Activated CD4-positive, alpha-beta T cell treated with anti-CD3 and anti-CD28 coated beads, Interleukin-2, amount 50 U/mL, for 1 hour (primary cell): ENCODE measurements around the gene NR1D1.

Experiments
- DNase-seq: peaks from one replicate; pipeline ENCODE4 v3.0.0-alpha.2; 2020

The NR1D1 gene

GRCh38 chr17:40111221-40112128, 11.1 kb upstream of the NR1D1 start:
- peak; percentile 62 for DNase-seq

DNA sequence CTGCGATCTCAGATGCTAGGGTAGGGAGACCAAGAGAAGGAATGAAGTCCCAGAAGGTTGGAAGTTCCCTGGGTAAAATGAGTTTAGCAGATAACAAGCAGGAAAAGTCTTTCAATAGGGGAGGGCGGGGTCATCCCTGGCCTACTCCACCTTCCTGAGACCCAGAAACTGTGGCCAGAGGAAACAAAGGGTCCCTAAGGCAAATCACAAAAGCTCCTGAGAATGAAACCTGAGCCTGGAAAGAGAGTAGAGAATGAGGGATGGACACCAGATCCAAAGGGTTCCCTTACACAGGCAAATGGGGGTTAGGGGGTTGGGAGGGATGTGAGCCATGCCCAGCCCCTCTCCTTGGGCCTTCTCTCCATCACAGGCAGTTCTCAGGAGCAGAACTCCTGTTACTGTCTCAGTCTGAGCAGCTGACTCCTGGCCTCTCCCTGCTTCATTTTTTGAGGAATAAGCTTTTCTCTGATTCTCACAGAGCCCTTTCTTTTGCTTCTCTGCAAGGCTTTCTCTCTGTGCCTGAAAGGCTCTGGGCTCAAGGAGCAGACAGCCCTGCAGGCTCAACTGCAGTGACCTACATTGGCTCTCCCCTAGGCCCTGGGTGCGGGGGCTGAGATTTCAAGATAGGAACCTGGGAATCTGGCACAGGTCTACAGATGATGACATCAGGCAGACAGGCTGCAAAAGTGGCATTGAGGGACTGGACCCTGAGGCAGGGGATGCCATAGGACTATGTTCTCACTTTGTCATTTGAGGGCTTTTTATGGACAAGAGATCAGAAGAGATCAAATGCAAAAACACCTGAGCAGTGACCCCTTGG, 9.8 kb upstream of the NR1D1 start:
- DNase-seq, result no peak

- no peak for DNase-seq
These were observed 8.8 kb upstream of the NR1D1 start for GRCh38 chr17:40108970-40109824.

GRCh38 chr17:40107522-40108174, 7.3 kb upstream of the NR1D1 start:
- DNase-seq, result no peak

DNA sequence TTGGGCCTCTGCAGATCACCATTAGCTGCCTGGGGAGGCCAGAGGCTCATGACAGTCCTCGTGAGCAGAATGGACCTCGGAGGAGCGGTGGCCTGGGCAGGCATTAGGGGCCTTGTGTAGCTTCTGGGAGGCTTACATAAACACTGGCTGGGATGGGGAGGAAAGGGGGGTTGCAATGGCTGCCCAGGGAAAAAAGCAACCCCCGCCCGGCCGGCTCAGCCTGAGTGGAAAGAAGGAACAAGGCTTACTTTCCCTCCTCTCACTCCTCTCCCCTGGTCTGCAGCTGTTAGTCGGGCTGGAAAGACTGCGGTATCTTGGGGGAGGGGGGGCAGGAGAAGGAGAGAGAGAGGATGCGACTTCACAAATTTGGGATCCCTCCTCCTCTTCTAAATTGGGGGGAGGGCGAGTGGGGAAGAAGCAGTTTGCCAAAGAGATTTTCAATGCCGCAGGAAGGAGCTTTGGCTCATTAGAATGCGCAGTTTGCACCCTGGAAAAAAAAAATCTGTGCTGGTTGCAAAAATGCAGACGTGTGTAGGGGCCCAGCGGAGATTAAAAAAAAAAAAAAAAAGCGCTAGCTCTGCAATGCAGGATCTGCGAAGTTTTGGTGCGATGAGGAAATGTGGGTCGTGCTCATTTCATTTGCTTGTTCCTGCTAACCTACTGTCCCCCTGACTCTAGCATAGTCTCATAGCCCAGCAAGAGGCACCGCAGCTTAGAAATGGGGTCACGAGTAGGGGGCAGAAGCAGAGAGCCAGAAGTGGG, 6.6 kb upstream of the NR1D1 start:
- DNase-seq, result no peak

DNA sequence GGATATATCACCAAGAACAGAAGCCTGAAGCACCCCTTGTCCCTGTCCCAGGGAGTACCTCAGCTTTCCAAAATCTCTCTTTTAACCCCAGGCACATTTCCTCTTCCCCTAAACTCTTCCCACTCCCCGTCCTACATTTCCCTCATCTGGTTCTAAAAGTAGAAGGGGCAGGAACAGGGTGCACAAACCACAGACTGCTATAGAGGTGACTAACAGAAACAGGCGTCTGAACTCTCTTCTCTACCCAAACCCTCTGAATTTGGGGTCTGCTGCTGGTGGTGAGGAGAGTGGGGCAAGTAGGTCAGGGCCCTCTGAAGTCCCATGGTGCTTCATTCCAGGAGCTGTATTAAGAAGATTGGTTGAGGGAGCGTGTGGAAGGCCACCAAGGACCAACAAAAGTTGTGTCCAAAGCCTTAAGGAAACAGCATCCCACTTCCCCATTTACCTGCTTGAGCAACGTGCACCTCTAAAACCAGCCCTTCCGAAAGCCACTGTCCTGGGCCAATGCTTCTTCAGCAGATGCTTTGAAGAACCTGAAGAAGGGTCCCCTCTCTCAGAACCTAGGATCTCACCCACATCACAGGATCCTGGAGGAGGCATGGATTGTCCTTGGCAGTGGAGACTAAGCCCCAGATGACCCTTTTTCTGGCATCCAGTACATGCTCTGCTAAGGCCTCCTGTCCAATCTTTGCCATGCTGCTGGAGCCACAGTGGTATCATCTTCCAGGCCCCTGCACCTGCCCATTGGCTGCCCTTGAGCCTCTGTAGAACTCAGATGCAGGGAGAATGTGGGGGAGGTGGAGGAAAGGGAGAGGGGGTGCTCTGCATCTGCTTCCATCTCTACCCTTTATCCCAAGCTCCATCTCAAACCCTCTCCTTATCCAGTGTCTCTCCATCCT, 5.7 kb upstream of the NR1D1 start:
- DNase-seq, result no peak

GRCh38 chr17:40104594-40105486, 4.5 kb upstream of the NR1D1 start:
- no peak for DNase-seq

- no peak for DNase-seq
These were observed 3.3 kb upstream of the NR1D1 start for GRCh38 chr17:40103688-40104087.

DNA sequence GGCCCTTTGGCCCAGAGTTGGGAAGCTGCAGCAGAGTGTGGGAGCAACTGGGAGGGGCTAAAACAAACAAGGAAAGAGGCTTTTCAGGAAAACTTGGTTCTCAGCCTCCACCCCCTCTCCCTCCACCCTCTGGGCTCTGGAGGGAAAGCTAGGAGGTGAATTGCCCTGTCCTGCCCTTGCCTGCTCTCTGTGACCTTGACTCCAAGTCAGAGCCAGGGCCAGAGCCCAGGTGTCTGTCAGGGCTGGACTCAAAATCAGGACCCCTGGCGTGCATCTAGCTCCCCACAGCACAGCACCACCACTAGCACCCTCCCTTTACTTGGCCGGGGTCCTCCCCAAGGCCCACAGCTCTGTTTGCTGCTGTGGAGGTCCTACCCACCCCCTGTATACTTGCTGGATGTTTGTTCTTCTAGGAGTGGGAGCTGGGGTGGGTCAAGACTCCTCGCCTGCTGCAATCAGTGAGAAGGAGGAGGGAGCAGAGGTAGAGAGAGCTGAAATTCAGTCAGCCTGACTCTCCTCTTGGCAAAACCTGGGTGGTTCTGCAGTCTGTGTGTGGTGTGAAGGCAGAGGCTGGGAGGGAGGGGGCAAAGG, 2.8 kb upstream of the NR1D1 start:
- no peak for DNase-seq

DNA sequence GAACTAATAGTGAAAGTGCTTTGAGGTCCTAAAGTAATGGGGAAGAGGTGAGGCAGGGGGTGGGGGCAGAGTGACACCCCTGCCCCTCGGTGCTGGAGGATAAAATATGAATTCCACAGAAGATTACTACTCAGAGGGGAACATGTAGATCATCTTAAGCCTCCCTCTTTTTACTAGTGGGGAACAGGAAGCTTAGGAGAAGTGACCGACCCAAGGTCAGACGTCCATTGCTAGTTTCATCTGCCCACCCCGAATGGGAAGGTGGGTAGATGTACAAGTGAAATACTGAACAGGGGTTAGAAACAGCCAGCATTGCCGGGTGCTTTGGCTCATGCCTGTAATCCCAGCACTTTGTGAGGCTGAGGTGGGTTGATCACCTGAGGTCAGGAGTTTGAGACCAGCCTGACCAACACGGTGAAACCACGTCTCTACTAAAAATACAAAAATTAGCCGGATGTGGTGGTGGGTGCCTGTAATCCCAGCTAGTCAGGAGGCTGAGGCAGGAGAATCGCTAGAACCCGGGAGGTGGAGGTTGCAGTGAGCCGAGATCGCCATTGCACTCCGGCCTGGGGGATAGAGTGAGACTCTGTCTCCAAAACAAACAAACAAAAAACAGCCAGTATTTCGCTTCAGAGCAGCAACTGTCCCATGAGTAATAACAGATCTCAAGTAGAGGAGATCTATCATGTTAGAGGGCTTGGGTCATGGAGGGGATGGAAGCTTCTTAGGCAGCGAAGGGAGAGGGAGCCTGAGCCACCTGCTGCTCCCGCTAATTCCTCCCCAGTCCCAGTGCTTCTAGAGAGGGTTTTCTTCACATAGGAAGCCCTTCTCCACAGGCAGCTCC, 1.2 kb upstream of the NR1D1 start:
- DNase-seq, result no peak

GRCh38 chr17:40100669-40101366, 429 bp upstream of the NR1D1 start:
- peak; percentile 86 for DNase-seq

DNA sequence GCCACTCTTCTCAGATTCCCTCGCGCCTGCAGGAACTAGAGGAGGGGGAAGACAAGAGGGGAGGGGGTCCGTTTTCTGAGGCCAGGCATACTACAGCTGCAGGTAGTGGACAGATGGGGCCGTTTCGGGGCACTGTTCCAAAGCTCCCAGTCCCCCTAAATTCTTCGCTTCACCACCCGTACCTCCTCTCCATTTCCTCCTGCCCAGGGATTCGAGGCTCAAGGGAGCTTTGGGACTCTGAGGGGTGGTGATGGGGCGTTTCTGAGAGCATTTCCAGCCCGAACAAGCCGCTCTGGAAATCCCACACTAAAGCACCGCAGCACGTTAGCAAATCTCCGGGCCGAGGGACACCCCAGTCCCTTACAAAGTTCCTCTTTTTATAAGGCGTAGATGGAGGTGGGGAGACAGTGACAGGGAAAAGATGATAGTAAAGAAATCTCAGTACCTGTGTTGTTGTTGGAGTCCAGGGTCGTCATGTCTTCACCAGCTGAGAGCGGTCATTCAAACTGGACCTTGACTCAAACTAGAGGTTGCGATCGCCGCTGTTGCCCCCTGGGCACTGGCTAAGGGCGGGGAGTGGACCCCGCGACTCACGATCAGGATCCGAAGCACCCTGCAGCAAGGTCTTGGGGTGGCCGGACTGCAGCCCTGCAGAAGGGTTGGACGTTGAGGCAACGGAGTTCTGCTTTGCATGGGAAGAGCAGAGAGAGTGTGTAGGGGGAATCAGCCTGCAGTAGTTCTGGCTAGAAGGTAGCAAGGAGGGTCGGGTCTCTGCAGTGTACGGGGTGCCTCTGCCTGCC, 570 bp downstream of the NR1D1 start:
- DNase-seq, result no peak

DNA sequence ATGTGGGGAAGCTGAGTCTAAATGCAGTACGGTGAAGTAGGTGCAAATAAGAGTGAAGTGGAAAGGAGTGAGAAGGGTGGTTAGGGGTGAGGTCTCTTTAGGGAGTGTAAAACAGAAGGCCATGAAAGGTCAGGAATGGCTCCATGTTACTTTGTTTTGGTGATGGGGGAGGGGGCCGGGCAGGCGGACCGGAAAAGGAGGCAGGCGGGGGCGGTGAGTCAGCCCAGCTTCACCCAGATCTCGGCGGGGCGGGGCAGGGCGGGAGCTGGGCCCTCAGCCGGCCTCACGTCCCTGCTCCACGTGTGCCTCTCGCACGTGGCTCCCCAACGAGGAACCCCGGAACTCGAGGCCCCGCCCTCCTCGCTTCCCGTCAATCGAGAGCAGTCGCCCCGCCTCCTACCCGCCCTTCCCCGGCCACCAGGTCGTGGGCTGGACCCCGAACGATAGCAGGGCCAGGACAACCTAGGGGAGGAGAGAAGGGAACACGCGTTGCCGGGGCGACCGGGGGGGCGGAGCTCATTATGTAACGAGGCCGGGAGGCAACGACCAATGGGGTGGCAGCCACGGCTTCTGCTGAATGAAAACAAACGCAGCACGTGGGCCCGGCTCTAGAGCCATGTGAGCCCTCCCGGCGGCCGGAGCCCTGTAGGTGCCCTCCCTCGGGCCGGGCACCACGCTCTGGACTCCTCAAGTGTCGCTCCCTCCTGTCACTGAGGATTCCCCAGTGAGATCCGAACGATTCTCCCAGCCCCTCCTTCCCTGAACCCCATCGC, 1.4 kb downstream of the NR1D1 start:
- DNase-seq, result peak; percentile 99

DNA sequence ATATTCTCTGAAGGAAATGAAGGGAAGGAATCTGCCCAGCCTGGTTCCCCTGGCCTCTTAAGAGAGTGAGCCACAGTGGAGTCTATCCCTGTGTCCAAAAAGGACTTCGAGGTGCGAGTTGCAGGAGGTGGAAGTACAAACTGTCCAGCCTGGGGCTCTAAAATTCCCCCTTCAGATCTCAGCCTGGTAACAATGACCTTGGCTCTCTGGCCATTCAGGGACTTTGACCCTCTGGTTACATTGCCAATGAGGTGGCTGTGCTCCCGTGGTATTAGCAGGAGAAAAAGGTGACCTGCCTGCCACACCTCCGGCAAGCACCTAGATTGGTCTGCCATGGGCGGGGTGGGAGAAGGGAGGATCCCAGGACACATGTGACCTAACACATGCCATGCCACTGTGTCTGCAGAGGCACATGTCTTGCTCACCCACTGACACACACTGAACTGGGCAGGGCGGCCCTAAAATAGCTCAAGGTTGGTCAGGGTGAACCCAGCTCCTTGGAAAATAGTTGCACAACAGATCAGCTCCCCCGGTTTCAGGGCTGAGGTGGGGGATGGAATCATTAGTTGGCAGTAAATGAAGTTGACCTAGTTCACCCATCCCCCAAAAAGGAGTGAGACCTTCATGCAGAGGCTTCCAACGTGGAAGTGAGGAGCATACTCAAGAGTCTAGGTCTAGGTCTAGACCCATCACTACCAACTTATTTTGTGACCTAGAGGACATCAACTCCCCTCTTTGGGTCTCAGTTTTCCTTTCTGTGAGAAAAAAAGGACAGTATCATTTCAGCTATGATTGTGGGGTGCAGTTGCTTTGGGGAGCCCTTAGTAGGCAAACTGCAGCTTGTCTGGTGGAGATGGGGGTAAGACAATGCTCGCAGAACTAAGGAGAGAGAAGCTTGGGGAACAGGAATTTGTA, 2.2 kb downstream of the NR1D1 start:
- no peak for DNase-seq

- DNase-seq, result no peak
These were observed 3.3 kb downstream of the NR1D1 start for GRCh38 chr17:40097087-40097486.
